NCI-H2196 (cell line): ENCODE measurements around the gene FGFRL1.

Experiments
- DNase-seq: peaks from one replicate; lab custom pipeline; 2025; ENCODE audit not compliant: unreplicated experiment; lab: John Stamatoyannopoulos, UW

The FGFRL1 gene

DNA sequence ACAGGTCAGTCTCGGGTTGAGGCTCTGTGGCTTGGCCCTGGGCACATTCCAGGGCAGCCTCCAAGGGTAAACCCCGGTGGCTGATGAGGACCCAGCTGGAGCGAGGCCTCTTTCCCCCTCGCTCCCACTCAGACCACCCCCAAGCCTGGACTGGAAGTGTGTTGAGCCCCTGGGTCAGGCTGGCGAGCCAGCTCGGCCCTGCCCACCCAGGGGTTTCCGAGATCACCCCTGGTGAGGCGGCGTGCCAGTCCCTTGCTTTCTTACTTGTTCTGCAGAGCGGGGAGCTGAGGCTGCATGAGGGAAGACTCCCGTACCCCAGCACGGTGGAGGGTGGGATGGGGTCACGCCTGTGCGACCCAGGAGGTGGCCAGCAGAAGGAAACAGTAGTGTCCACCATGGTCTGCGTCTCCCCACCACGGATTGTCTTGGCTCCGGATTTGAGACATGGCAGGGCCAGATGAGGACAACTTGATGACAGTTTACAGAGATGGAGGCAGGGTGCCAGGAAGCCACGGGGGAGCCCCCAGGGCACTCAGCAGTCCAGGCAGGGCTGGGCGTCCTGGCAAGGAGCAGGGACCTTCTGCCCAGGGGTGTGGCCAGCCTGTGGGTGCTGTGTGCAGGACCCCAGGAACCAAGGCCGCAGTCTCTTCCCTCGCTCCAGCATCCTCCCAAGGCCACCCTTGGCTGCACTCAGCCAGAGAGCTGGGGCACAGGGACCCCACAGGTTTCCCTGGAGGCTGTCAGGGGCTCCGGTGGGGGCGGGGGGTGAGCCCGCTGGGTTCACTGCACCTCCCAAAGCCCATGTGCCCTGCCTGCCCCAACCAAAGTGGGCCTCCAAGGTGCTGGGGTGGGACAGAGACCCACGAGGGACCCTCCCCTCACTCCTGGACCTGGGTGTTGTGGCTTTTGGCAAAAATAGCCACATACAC lies 6.6 kb upstream of the FGFRL1 start:
- no peak for DNase-seq

GRCh38 chr4:1006856-1007255 lies 4.6 kb upstream of the FGFRL1 start:
- DNase-seq = no peak

- peak; percentile 6 for DNase-seq
Measured at GRCh38 chr4:1008840-1009541, 2.4 kb upstream of the FGFRL1 start.

DNA sequence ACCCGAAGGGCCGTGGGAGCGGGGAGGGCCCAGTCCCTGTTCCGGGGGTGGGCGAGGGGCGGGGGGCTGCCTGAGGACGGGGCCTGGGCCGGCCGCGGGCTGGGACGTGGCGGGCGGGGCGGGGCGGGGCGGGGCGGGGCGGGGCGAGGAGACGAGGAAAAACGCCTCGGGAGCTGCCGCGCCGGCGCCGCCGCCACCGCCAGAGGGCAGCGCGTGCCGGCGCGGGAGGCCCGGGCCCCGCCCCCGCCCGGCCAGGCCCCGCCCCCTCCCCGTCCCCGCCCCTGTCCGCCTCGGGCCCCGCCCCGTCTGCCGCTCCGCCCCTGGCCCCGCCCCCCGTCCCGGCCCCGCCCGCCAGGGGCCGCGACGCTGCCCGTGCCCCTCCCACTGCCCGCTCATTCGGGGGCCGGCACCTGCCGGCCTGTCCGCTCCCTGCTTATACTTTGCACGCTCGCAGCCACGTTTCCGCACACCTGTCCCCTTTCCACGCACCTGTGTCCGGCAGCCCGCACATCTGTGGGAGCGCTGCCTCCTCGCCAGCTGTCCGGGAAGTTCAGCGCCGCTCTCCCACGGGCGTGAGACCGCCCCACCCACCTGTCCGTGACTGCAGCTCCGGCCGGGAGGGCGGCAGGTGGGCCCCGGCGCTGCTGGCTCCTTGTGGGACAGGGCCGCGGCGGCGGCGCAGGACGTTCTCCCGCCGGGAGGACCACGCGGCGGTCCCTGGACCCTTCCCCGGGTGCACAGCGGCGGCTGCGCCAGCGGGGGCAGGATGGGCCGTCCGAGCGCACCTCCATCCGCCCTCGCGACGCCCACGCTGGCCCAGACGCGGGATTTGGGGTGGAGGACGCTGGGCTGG lies 1.7 kb upstream of the FGFRL1 start:
- peak; percentile 65 for DNase-seq

GRCh38 chr4:1010395-1011021 lies 918 bp upstream of the FGFRL1 start:
- DNase-seq = peak; percentile 55

GRCh38 chr4:1011666-1012033 lies 224 bp downstream of the FGFRL1 start:
- no peak for DNase-seq

GRCh38 chr4:1012034-1012739 lies 761 bp downstream of the FGFRL1 start:
- peak; percentile 54 for DNase-seq

DNA sequence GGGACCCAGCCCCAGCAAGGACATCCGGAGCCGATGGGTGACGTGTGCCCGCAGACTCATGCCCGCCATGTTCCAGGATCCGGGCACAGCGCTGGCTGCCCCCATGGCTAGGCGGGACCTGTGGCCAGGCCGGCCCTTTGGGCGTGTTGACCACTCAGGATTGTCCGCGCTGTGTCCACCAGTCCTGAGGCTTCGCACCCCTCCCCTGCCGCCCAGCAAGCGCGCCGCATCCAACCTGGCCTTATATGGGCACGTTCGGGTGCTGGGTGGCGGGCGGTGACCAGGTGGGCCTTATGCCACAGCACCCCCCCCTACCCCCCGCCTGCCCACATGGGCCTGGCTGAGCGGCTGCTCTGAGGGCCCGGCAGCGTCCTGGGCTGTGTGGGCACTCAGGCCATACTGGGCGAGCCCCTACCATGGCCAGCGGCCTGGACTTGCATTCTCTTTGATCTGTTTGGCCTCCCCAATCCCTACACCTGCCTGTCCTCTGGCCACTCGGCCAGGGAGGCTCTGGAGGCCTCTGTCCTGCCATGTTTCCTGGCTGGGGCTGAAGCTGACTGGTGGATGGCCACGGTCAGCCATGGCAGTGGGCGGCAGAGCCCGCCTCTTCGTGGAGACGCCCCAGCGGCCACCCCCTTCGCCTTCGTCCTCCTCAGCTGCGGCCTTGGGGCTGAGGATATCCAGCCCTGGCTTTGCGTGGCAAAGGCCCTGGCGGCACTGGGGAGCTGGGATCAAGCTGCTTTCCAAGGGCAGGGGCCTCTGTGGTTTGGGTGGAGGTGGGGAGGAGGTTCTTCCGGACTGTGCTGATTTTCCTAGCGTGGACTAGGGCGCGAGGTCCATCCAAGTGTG lies 2.0 kb downstream of the FGFRL1 start:
- no peak for DNase-seq

- DNase-seq = no peak
Measured at GRCh38 chr4:1014291-1015167, 3.1 kb downstream of the FGFRL1 start.

GRCh38 chr4:1015179-1015578 lies 3.8 kb downstream of the FGFRL1 start:
- no peak for DNase-seq

DNA sequence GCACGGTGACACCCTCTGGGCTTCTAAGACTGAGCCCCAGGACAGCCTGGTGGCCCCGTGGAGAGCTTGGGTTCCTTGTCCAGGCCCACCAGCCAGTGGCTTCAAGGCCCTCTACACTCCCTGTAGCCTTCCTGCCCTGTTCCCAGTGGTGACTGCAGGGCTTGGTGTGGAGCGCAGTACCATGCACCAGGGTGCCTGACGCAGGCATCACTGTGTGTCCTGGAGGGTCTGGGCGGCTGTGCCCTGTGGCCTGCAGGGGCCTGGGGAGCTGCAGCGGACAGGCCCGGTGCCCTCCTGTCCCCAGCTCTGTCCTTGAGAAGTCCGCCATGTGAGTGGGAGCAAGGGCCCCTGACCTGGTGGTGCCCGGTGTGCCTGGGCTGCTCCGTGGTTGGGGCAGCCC lies 4.3 kb downstream of the FGFRL1 start:
- no peak for DNase-seq

DNA sequence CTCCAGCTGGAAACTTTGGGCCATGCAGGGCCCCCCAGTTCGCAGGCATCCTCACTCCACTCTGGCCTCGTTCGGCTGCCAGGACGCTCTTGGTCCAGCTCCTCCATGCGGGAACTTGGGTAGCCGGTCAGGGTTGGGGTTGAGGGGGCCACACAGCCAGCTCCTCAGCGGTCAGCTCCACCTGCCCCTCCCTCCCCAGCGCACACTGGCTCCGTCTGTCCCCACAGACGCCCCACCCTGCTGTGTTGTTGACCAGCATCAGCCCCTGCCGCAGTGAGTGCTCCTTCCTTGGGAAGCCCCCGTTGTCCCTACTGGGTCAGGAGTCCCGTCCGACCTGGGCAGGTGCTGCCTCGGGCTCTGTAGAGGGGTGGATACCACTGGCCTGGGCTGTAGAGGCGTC lies 5.8 kb downstream of the FGFRL1 start:
- no peak for DNase-seq

DNA sequence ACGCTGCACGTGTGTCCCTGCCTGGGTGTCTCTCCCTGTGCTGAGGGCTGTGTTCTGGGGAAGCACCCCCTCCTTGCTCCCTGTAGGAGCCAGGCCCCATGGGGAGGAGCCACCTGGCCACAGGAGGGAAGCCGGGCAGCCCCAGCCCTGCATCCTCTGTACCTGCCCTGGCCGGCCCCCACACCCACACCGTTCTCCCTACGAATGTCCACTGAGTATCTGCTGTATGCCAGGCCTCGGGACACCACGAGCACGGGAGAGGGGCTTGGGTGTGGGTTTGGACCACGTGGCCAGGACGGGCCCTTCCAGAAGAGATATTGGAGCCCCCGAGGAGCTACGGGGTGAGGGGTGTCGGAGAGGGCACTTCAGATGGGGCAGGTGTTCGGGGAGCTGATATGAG lies 6.3 kb downstream of the FGFRL1 start:
- DNase-seq = no peak

DNA sequence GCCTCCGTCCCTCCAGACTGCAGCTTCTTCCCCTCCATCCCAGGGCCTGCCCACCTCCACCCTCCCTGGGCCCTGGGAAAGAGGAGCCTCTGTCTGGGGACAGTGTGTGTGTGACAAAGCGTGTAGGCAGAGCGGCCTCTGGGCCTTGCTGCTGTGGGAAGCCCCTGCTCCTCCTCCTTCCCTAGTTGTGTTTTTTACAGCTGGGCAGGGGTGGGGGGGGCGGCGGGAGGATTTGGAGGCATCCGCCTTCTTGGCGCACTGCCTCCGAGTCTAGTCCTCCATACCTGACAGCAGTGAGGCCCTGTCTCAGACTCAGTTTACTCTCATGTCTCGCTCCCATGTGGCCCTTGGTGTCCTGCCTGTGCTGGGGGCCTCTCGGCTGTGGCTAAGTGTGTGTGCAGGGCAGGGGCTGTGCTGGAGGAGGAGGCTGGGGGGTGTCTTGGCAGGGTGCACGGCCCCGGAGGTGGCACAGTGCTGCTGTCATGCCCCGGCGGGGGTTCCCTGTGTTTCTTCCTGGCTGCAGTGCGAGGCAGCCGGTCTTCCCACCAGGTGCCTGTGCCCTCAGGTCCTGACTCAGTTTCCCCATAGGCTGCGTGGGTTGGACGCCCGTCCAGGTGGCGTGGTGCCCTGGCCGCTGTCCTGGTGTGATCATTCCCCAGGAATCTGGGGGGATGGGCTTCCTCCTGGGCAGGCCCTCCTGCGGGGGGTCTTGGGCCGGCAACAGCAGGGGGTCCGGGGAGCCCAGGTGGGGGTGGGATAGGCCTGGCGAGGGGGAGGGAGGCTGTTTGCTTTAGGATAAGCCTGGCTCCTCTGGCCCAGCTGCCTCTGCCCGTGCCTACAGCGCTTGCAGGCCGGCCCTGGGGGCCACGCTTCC lies 7.0 kb downstream of the FGFRL1 start:
- DNase-seq = no peak

DNA sequence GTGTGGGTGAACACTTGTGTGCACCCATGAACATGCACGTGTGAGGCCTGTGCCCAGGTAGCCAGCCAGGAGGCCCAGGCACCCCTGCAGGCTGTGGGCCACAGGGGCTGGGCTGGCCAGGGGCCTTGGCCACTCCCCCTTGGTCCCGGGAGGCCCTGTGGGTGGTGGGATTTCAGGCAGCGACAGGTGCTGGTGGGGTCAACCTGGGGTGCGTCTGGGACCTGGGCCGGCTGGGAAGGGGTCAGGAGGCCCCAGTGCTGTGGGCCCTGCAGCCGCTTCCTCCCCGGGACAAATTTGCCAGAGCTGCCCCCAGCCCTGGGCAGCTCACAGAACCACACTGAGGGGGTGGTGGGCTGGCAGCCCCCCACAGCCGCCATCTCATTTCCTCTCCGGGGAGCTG lies 7.9 kb downstream of the FGFRL1 start:
- DNase-seq = no peak

DNA sequence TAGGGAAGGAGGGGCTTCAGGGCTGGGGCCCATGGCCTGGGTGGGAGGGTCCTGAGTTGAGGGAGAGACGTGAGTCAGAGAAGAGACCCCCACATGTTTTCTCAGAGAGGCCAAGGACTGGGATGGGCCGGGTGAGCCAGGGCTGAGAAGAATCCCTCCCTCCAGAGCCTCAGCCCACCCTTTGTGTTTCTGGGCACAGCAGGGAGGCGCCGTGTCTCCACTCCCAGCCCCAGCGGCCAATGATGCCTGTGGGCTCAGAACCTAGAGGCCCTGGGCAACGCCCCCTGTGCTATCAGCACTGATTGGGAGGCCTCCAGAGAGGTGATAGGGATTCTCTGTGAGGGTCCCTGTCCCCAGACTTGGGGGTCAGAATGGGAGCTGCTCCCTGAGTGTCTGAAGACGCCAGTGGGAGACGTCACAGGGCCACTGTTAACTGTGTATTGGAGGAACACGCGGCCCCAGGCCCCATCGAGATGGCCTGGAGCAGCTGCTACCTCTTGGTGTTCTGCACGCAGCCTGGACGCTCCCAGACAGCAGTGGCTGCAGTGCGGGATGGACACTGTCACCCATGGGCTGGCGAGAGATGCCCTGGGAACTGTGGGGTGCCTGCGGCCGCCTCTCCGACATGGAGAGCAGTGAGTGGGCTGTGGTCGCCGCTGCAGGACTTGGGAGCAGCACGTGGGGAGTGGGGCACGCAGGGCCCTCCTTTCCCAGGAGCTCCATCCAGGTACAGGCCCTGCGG lies 8.5 kb downstream of the FGFRL1 start:
- DNase-seq = no peak
